HG03135 (cell line): ENCODE results near the gene METTL24.
A peak's percentile ranks its signal among the peaks of the same experiment; 100 is the strongest.
"Not testable (repeated sequence)": the region's sequence is repeated elsewhere in the genome, so short reads cannot be mapped to it uniquely, and the experiment has no call there.

Source experiments
- ATAC-seq: cut with Tn5 transposase; IDR thresholded peaks from one replicate; pipeline ENCODE4 v1.9.1; 2021; ENCODE audit warnings: mild to moderate bottlenecking, moderate library complexity; ENCODE audit not compliant: unreplicated experiment

METTL24 gene

GRCh38 chr6:110271732-110272022 is 86.5 kb downstream of the METTL24 start:
- ATAC-seq, result no peak

- no peak for ATAC-seq
Observed at GRCh38 chr6:110270165-110270564, 88.0 kb downstream of the METTL24 start.

- no peak for ATAC-seq
Observed at GRCh38 chr6:110269623-110270022, 88.5 kb downstream of the METTL24 start.

- ATAC-seq, result no peak
Observed at GRCh38 chr6:110266996-110267395, 91.2 kb downstream of the METTL24 start.

GRCh38 chr6:110265273-110265672 is 92.9 kb downstream of the METTL24 start:
- no peak for ATAC-seq

- no peak for ATAC-seq
Observed at GRCh38 chr6:110256366-110256765, 101.8 kb downstream of the METTL24 start.

GRCh38 chr6:110255211-110255750 is 102.9 kb downstream of the METTL24 start:
- ATAC-seq, result no peak

GRCh38 chr6:110250838-110251237 is 107.3 kb downstream of the METTL24 start:
- ATAC-seq, result no peak

GRCh38 chr6:110250058-110250457 is 108.1 kb downstream of the METTL24 start:
- ATAC-seq, result no peak

GRCh38 chr6:110246900-110247546 is 111.1 kb downstream of the METTL24 start:
- ATAC-seq, result no peak

- no peak for ATAC-seq
Observed at GRCh38 chr6:110246378-110246777, 111.8 kb downstream of the METTL24 start.

GRCh38 chr6:110244621-110245020 is 113.5 kb downstream of the METTL24 start:
- not testable (repeated sequence) for ATAC-seq

GRCh38 chr6:110239526-110240274 is 118.4 kb downstream of the METTL24 start:
- no peak for ATAC-seq

GRCh38 chr6:110236007-110236406 is 122.1 kb downstream of the METTL24 start:
- not testable (repeated sequence) for ATAC-seq

- peak; percentile 94 for ATAC-seq
Observed at GRCh38 chr6:110233770-110234374, 124.3 kb downstream of the METTL24 start.

GRCh38 chr6:110232450-110232849 is 125.7 kb downstream of the METTL24 start:
- ATAC-seq, result no peak

- no peak for ATAC-seq
Observed at GRCh38 chr6:110226261-110226660, 131.9 kb downstream of the METTL24 start.

GRCh38 chr6:110221738-110222137 is 136.4 kb downstream of the METTL24 start:
- ATAC-seq, result no peak

- ATAC-seq, result no peak
Observed at GRCh38 chr6:110217266-110217665, 140.9 kb downstream of the METTL24 start.

- no peak for ATAC-seq
Observed at GRCh38 chr6:110216140-110216539, 142.0 kb downstream of the METTL24 start.

GRCh38 chr6:110214338-110214737 is 143.8 kb downstream of the METTL24 start:
- ATAC-seq, result no peak

- ATAC-seq, result no peak
Observed at GRCh38 chr6:110211753-110212152, 146.4 kb downstream of the METTL24 start.
